Coronary artery (tissue), 2 donors: ENCODE measurements around the gene COX7B2.

Source experiments
- DNase-seq: peaks from one replicate; pipeline ENCODE4 v3.0.0-alpha.2; 2017; ENCODE audit warnings: low spot score
- H3K27ac ChIP-seq, 2 donors: fragments of 200-600 bp; sonication (generic); one replicate each; pipeline ENCODE4 v1.5.1; 2016 to 2019
- H3K4me3 ChIP-seq: fragments of 200-600 bp; sonication (generic); 2 replicates; pipeline ENCODE4 v1.5.1; 2016; ENCODE audit warnings: mild to moderate bottlenecking, moderate library complexity
- CTCF ChIP-seq: fragments of 200-600 bp; sonication (generic); IDR thresholded peaks from one replicate; pipeline ENCODE4 v1.5.1; 2019; ENCODE audit warnings: antibody characterized with exemption

COX7B2 gene

GRCh38 chr4:46900082-46900481 lies 9.0 kb downstream of the COX7B2 start:
- Histone ChIP-seq H3K27ac (no peak overlapping the region), H3K4me3 (no peak overlapping the region)
- TF ChIP-seq CTCF: no peak
- DNase-seq: no peak

- no peak overlapping the region for H3K4me3 ChIP-seq
- no peak for TF ChIP-seq CTCF
- no peak overlapping the region for H3K27ac ChIP-seq
- DNase-seq: no peak
These were observed 14.2 kb downstream of the COX7B2 start for GRCh38 chr4:46894826-46895225.

GRCh38 chr4:46890056-46890455 lies 19.0 kb downstream of the COX7B2 start:
- H3K27ac ChIP-seq: no peak overlapping the region

GRCh38 chr4:46889410-46889809 lies 19.6 kb downstream of the COX7B2 start:
- Histone ChIP-seq H3K27ac (no peak overlapping the region), H3K4me3 (no peak overlapping the region)
- DNase-seq: no peak
- TF ChIP-seq CTCF: no peak

More at GRCh38 chr4:46890056-46890455, 19.0 kb downstream of the COX7B2 start:
- H3K4me3 ChIP-seq: no peak overlapping the region
- no peak for DNase-seq
- no peak for TF ChIP-seq CTCF

GRCh38 chr4:46886711-46887110 lies 22.3 kb downstream of the COX7B2 start:
- Histone ChIP-seq H3K27ac (no peak overlapping the region), H3K4me3 (no peak overlapping the region)
- DNase-seq: no peak
- TF ChIP-seq CTCF: no peak

- Histone ChIP-seq H3K27ac (no peak overlapping the region), H3K4me3 (no peak overlapping the region)
- no peak for DNase-seq
- TF ChIP-seq CTCF: no peak
These were observed 30.4 kb downstream of the COX7B2 start for GRCh38 chr4:46878641-46879040.

- TF ChIP-seq CTCF: no peak
- no peak overlapping the region for H3K27ac ChIP-seq
- H3K4me3 ChIP-seq: no peak overlapping the region
- DNase-seq: no peak
These were observed 34.2 kb downstream of the COX7B2 start for GRCh38 chr4:46874811-46875210.
